SJSA1 (cell line): ENCODE results near the gene ZNF101. TPM values are rescaled to one million over a fixed set of nuclear protein-coding genes. Genes with fewer than 3 reads are reported as not detected.

Experiments used
- total RNA-seq: library from RNA; depleted of rRNA; stranded (reverse); fragments of >200 nt; shearing (Covaris generic); gene quantifications from 2 replicates; pipeline ENCODE4 v1.2.3, GENCODE V29; 2014; rRNA removed

The ZNF101 gene
- total RNA-seq, 1 experiment from 2014 or later: 11.2 TPM

Other genes with a start within 250 kb of the ZNF101 start
- gene TSSK6, start 153.3 kb upstream of the ZNF101 start, total RNA-seq: 0.69 and 0.74 TPM in 2 replicates
- 118 and 130 TPM in 2 replicates for gene NDUFA13, start 152.6 kb upstream of the ZNF101 start, total RNA-seq
- gene YJEFN3, start 139.9 kb upstream of the ZNF101 start, total RNA-seq: 1.6 and 1.8 TPM in 2 replicates
- gene CILP2, start 130.6 kb upstream of the ZNF101 start, total RNA-seq: 0.03 TPM in 1 of 2 replicates, not detected in the other
- 0.09 and 2.0 TPM in 2 replicates for gene PBX4, start 50.2 kb upstream of the ZNF101 start, total RNA-seq
- 0.24 TPM in 1 of 2 replicates, not detected in the other for gene LPAR2, start 40.6 kb upstream of the ZNF101 start, total RNA-seq
- gene GMIP, start 25.2 kb upstream of the ZNF101 start, total RNA-seq: 2.9 and 4.3 TPM in 2 replicates
- 138 and 147 TPM in 2 replicates for gene ATP13A1, start 5.2 kb upstream of the ZNF101 start, total RNA-seq
- 1.2 and 2.6 TPM in 2 replicates for gene ZNF14, start 64.3 kb downstream of the ZNF101 start, total RNA-seq
- 5.8 and 44.6 TPM in 2 replicates for gene ZNF506, start 152.9 kb downstream of the ZNF101 start, total RNA-seq
- gene ZNF253, start 197.0 kb downstream of the ZNF101 start, total RNA-seq: 1.6 and 3.0 TPM in 2 replicates
- gene ZNF93, start 232.1 kb downstream of the ZNF101 start, total RNA-seq: 12.6 and 14.6 TPM in 2 replicates